Thoracic aorta (tissue), 2 donors: ENCODE data around the gene KLRC4. TPM values are rescaled to one million over a fixed set of nuclear protein-coding genes. Genes with fewer than 3 reads are reported as not detected.
A peak's percentile ranks its signal among the peaks of the same experiment; 100 is the strongest.

Source experiments
- ATAC-seq: fragments of 150-250 bp; one replicate; pipeline ENCODE4 v1.8.0; 2017; ENCODE audit warnings: low read depth; ENCODE audit not compliant: insufficient number of reproducible peaks, low FRiP score
- DNase-seq: peaks from one replicate; pipeline ENCODE4 v3.0.0-alpha.2; 2020; ENCODE audit warnings: low spot score
- H3K27ac ChIP-seq, 2 donors: fragments of 200-600 bp; sonication (generic); 1 replicate in 1 of 2; 2 replicates in 1 of 2; pipeline ENCODE4 v1.5.1; 2016; ENCODE audit warnings: mild to moderate bottlenecking in 2 of 2, moderate library complexity in 2 of 2
- H3K27me3 ChIP-seq: fragments of 200-600 bp; sonication (generic); replicated peaks from 2 replicates; pipeline ENCODE4 v1.6.0; 2016; ENCODE audit warnings: mild to moderate bottlenecking; ENCODE audit not compliant: insufficient read depth
- H3K36me3 ChIP-seq: fragments of 200-600 bp; sonication (generic); one replicate; pipeline ENCODE4 v1.5.1; 2016
- H3K4me1 ChIP-seq, 2 donors: fragments of 200-600 bp; sonication (generic); 1 replicate in 1 of 2; 2 replicates in 1 of 2; pipeline versions ENCODE4 v1.5.1 to v1.6.0; 2016; ENCODE audit warnings: low read depth in 2 of 2, mild to moderate bottlenecking in 1 of 2; ENCODE audit not compliant: control insufficient read depth in 1 of 2
- H3K4me3 ChIP-seq: fragments of 200-600 bp; sonication (generic); 2 replicates; pipeline ENCODE4 v1.5.1; 2016; ENCODE audit warnings: mild to moderate bottlenecking
- H3K9me3 ChIP-seq: fragments of 200-600 bp; sonication (generic); 2 replicates; pipeline ENCODE4 v1.5.1; 2016
- CTCF ChIP-seq: fragments of 200-600 bp; sonication (generic); IDR thresholded peaks from one replicate; pipeline ENCODE4 v1.5.1; 2019; ENCODE audit warnings: antibody characterized with exemption
- total RNA-seq, 2 donors: library from RNA; depleted of rRNA; stranded (reverse); fragments of >200 nt; gene quantifications; one replicate each; pipeline versions ENCODE4 v1.1.0 to v1.2.3, GENCODE V29; 2016

The KLRC4 gene
- total RNA-seq, 2 donors from 2014 or later = 0.54 to 4.2 TPM

DNA sequence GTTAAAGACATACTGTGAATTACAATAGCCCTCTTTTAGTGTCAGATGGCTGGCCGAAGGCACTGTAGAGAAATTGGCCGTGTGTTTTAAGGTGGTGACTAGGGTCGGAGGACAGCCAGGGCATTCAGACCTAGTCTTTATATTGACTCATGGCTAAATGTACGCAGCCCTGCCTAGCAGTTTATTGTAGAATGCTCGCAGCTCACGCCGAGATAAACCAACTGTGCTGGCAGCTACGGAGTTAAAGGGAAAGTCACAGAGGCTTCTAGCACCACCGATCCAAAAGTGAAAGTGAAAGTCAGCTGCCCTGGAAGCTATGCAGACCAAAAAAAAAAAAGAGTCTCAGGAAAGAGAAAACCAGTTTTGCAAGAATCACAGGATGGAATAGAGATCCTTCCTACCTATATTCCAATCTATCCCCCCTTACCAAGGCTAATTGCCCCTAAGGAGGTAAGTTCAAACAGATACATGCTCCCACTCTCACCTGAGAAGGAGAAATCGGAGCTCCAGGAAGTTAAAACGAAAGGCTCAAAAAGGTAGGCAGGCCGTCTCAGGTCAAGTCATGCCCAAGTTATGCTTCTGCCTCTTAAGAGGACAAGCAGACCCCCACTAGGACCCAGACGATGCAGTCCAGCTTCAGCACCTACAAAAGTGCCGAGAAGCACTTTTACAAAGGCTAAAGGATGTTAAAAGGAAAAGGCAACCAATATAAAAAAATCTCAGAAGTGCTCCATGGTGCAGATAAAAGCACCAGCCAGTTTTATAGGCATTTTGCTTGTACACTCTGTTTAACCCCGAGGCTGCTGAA, 44.5 kb downstream of the KLRC4 start:
- Histone ChIP-seq H3K27me3 (no peaks in the 10 kb centered on the region), H3K4me3 (peak overlapping the region; percentile 88), H3K27ac (peak overlapping the region; percentile 86 to 87), H3K36me3 (no peaks in the 10 kb centered on the region), H3K4me1 (peaks cover 11 to 46% of the 10 kb centered on the region in 2 donors), H3K9me3 (no peaks in the 10 kb centered on the region)
- DNase-seq (no peak), ATAC-seq (peak; percentile 50)
- no peak for TF ChIP-seq CTCF

DNA sequence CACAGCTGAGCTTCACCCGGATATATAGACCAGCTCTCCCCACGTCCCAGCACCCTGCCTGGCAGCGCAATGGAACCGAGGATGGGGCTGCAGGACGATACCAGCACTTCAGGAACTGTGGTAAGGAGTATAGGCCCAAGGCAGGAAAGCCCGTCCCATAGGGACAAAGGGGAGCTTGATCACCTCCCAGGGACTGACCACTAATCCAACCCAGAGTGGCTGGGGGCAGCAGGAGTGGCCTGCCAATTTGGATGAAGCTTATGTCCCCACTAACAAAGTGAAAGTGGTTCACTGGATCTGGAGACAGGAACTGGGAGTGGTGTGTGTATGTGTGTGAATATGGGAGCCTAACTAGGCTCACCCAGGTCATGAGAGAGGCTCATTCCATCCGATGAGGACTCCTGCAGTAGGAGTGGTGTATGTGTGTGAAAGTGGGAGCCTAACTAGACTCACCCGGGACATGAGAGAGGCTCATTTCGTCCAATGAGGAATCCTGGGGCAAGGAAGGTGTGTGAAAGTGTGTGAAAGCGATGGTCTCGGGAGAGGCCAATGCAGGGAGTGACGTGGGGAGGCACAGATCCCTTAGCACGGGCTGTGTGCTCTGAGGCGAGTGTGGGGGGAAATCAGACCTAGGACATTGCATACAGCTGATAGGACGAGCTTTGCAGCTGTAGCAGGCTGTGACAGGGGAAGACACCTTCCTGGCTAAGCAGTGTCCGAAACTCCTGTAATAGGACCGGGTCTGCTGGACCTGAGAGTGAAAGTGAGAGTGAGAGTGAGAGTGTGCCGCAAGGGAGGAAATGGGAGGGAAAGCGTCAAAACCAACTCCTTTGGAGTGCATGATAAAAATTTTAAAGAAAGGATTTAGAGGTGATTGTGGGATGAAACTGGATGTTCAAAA, 45.4 kb downstream of the KLRC4 start:
- peaks cover 11 to 46% of the 10 kb centered on the region in 2 donors for H3K4me1 ChIP-seq
- no peaks in the 10 kb centered on the region for H3K27me3 ChIP-seq
- H3K36me3 ChIP-seq = no peaks in the 10 kb centered on the region
- H3K4me3 ChIP-seq = peak overlapping the region; percentile 88
- peak overlapping the region; percentile 86 to 87 for H3K27ac ChIP-seq
- H3K9me3 ChIP-seq = no peaks in the 10 kb centered on the region
- no peak for DNase-seq
- TF ChIP-seq CTCF = no peak
- peak; percentile 66 for ATAC-seq

DNA sequence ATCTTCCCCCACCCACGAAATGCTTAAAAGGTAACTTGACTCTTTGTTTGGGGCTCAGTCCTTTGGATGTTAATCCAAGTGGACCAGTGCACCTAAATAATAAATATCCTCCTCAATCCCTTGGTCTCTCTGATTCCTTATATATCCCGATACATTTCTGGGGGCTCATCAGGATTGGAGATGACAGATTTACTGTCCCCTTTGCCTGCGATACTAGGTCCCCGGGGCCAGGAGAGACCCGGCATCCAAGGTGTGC, 46.0 kb downstream of the KLRC4 start:
- Histone ChIP-seq H3K4me1 (peaks cover 11 to 46% of the 10 kb centered on the region in 2 donors), H3K36me3 (no peaks in the 10 kb centered on the region), H3K27ac (peak overlapping the region; percentile 86 to 87), H3K4me3 (peak overlapping the region; percentile 88), H3K27me3 (no peaks in the 10 kb centered on the region), H3K9me3 (no peaks in the 10 kb centered on the region)
- no peak for TF ChIP-seq CTCF
- DNase-seq = no peak
- ATAC-seq = no peak

DNA sequence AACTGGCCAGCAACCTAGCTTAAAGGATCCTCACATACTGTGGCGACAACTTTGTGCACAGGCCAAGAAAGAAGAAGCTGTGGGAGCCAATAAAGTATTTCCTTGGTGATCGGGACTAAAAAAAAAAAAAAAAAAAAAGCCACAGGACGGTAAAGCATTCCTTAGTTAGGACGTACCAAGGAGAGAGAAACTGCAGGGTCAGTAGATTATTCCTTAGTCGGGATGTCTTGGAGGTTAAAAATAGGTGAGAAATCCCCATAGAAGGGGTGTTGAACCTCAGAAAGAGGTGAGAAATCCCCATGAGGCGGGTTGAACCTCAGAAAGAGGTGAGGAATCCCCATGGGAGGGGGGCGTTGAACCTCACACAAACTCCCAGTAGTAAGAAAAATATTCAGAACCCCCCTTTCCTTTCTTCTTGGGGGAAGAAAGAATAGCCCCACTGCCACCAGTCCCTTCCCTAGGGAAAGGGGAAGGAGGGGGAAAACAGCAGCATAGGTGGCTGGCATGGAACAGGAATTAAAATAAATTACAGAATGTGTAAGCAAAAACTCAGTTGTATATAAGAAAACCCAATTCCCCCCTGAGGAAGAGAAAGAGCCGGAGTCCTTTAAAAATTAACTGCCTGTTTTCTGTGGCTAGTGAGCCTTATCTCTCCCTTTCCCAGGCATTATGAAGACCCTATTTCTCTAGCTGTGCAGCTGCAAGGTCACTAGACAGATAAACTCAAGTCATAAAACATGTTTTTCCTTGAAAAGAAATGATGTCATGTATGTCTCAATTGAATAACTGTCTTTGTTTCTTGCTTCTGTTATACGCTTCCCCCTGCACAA, 46.5 kb downstream of the KLRC4 start:
- H3K4me3 ChIP-seq = no peak overlapping the region
- H3K9me3 ChIP-seq = no peaks in the 10 kb centered on the region
- no peak for TF ChIP-seq CTCF
- no peak for ATAC-seq
- peaks cover 11 to 46% of the 10 kb centered on the region in 2 donors for H3K4me1 ChIP-seq
- no peak for DNase-seq
- H3K27ac ChIP-seq = peak overlapping the region; percentile 86 to 87
- H3K36me3 ChIP-seq = no peaks in the 10 kb centered on the region
- no peaks in the 10 kb centered on the region for H3K27me3 ChIP-seq
